ENCODE results near the gene SCGB3A2.

SCGB3A2 gene

GRCh38 chr5:147854331-147854730, 24.2 kb upstream of the SCGB3A2 start:
- H3K36me3 ChIP-seq (ENCODE audit: control insufficient read depth, low read length): no peaks in the 10 kb centered on the region
- H3K9me3 ChIP-seq (ENCODE audit: control insufficient read depth, insufficient read depth, low read length): no peaks in the 10 kb centered on the region
- H4K20me1 ChIP-seq (ENCODE audit: control insufficient read depth, insufficient read depth, low read depth, low read length): no peaks in the 10 kb centered on the region; the same call in 1 of the 2 replicates
- H3K4me2 ChIP-seq (ENCODE audit: low read length): no peak overlapping the region
- no peak overlapping the region for H3K4me3 ChIP-seq (ENCODE audit: low read length)
- no peak overlapping the region for H3K27ac ChIP-seq (ENCODE audit: low read depth, low read length)
- no peaks in the 10 kb centered on the region for H3F3A ChIP-seq (ENCODE audit: control insufficient read depth, insufficient read depth)
- TF ChIP-seq EZH2phosphoT487 (IDR thresholded peaks at IDR 0.05; ENCODE audit: borderline replicate concordance, low read length): no peak
- TF ChIP-seq, protein P1, sequence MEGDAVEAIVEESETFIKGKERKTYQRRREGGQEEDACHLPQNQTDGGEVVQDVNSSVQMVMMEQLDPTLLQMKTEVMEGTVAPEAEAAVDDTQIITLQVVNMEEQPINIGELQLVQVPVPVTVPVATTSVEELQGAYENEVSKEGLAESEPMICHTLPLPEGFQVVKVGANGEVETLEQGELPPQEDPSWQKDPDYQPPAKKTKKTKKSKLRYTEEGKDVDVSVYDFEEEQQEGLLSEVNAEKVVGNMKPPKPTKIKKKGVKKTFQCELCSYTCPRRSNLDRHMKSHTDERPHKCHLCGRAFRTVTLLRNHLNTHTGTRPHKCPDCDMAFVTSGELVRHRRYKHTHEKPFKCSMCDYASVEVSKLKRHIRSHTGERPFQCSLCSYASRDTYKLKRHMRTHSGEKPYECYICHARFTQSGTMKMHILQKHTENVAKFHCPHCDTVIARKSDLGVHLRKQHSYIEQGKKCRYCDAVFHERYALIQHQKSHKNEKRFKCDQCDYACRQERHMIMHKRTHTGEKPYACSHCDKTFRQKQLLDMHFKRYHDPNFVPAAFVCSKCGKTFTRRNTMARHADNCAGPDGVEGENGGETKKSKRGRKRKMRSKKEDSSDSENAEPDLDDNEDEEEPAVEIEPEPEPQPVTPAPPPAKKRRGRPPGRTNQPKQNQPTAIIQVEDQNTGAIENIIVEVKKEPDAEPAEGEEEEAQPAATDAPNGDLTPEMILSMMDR (IDR thresholded peaks at IDR 0.05; ENCODE audit: low read depth, low read length, poor library complexity, severe bottlenecking): no peak
- H3K79me2 ChIP-seq (ENCODE audit: control insufficient read depth, low read length): no peaks in the 10 kb centered on the region
- H3K27me3 ChIP-seq (ENCODE audit: control insufficient read depth, low read length): peaks cover 30% of the 10 kb centered on the region
- no peaks in the 10 kb centered on the region for H3K9me2 ChIP-seq (replicated peaks; ENCODE audit: control insufficient read depth, low read length)
- no peaks in the 10 kb centered on the region for H3K4me1 ChIP-seq (ENCODE audit: control insufficient read depth, low read length)

DNA sequence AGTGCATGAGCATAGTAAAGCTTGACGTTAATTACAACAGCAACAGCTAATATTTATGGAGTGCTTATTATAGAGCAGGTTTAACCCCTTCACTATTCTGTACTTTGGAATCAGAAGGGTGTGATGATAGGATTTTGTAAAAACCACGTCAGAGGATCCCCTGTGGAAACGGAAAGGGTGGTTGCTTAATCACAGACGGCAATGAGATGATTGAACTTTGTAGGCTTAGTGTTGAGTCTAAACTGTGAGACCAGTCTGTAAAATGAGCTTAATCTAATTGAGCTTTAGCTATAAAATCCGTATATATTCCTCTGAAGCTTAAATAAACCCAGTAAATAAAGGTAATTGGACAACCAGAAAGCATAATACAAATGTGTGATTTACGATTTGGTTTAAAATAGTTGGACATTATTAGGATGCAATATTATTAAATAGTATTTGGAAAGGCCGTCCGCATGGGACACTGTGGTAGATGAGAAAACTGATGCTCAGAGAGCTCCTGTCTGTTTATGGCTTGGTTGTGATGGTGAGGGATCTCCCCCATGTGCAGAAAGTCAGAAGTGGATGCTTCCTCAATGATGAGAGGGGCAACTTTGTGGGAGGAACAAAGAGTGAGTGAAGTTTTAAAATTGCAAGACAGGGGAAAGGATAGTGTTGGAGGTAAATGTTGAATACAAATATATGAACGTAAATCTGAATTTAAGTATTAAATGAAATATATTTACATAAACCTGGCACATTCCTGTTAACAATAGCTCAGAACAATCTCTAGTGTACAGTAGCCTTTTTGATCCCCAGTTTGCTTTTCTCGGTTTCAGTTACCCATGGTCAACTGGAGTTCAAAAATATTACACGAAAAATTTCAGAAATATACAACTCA, 23.4 kb upstream of the SCGB3A2 start:
- H3K4me1 ChIP-seq (ENCODE audit: control insufficient read depth, low read length): no peaks in the 10 kb centered on the region
- peaks cover 30% of the 10 kb centered on the region for H3K27me3 ChIP-seq (ENCODE audit: control insufficient read depth, low read length)
- no peak overlapping the region for H3K4me2 ChIP-seq (ENCODE audit: low read length)
- TF ChIP-seq, protein P1 (IDR thresholded peaks at IDR 0.05; ENCODE audit: low read depth, low read length, poor library complexity, severe bottlenecking): no peak
- no peak for TF ChIP-seq EZH2phosphoT487 (IDR thresholded peaks at IDR 0.05; ENCODE audit: borderline replicate concordance, low read length)
- H3K79me2 ChIP-seq (ENCODE audit: control insufficient read depth, low read length): no peaks in the 10 kb centered on the region
- H3K36me3 ChIP-seq (ENCODE audit: control insufficient read depth, low read length): no peaks in the 10 kb centered on the region
- no peaks in the 10 kb centered on the region for H3F3A ChIP-seq (ENCODE audit: control insufficient read depth, insufficient read depth)
- no peaks in the 10 kb centered on the region for H3K9me3 ChIP-seq (ENCODE audit: control insufficient read depth, insufficient read depth, low read length)
- H3K4me3 ChIP-seq (ENCODE audit: low read length): no peak overlapping the region
- H3K9me2 ChIP-seq (replicated peaks; ENCODE audit: control insufficient read depth, low read length): no peaks in the 10 kb centered on the region
- H4K20me1 ChIP-seq (ENCODE audit: control insufficient read depth, insufficient read depth, low read depth, low read length): no peaks in the 10 kb centered on the region; the same call in 1 of the 2 replicates
- H3K27ac ChIP-seq (ENCODE audit: low read depth, low read length): no peak overlapping the region

GRCh38 chr5:147855774-147856069, 22.8 kb upstream of the SCGB3A2 start:
- H3K4me1 ChIP-seq (ENCODE audit: control insufficient read depth, low read length): no peaks in the 10 kb centered on the region
- no peaks in the 10 kb centered on the region for H3K9me3 ChIP-seq (ENCODE audit: control insufficient read depth, insufficient read depth, low read length)
- H3K36me3 ChIP-seq (ENCODE audit: control insufficient read depth, low read length): no peaks in the 10 kb centered on the region
- TF ChIP-seq, protein P1 (IDR thresholded peaks at IDR 0.05; ENCODE audit: low read depth, low read length, poor library complexity, severe bottlenecking): no peak
- no peak for TF ChIP-seq EZH2phosphoT487 (IDR thresholded peaks at IDR 0.05; ENCODE audit: borderline replicate concordance, low read length)
- H3K9me2 ChIP-seq (replicated peaks; ENCODE audit: control insufficient read depth, low read length): no peaks in the 10 kb centered on the region
- H3K27ac ChIP-seq (ENCODE audit: low read depth, low read length): no peak overlapping the region
- no peaks in the 10 kb centered on the region for H3F3A ChIP-seq (ENCODE audit: control insufficient read depth, insufficient read depth)
- H3K4me2 ChIP-seq (ENCODE audit: low read length): no peak overlapping the region
- H3K27me3 ChIP-seq (ENCODE audit: control insufficient read depth, low read length): peaks cover 30% of the 10 kb centered on the region
- no peaks in the 10 kb centered on the region for H3K79me2 ChIP-seq (ENCODE audit: control insufficient read depth, low read length)
- H4K20me1 ChIP-seq (ENCODE audit: control insufficient read depth, insufficient read depth, low read depth, low read length): no peaks in the 10 kb centered on the region; the same call in 1 of the 2 replicates
- H3K4me3 ChIP-seq (ENCODE audit: low read length): no peak overlapping the region

All from DOHH2 (cell line).